C4-2B (cell line): ENCODE measurements around the gene NLRC5.

Experiments used
- H3K27ac ChIP-seq: fragments of 450-650 bp; 2 replicates; pipeline ENCODE4 v1.5.1; 2017
- ZFX ChIP-seq: fragments of 450-650 bp; IDR thresholded peaks from 2 replicates; pipeline ENCODE4 v1.6.1; 2017
- TF ChIP-seq, protein P1 (sequence below): fragments of 450-650 bp; conservative IDR thresholded peaks from 2 replicates; pipeline ENCODE4 v1.5.1; 2017; ENCODE audit warnings: mild to moderate bottlenecking

The NLRC5 gene

GRCh38 chr16:56988948-56989945, at the start of gene NLRC5:
NLRC5 (plus strand) TSS chr16:56989557; CDS start chr16:57020713, 31,156 bp downstream.
- peak within 1 kb of the TSS; percentile 39 for H3K27ac ChIP-seq
- TF ChIP-seq, protein P1, sequence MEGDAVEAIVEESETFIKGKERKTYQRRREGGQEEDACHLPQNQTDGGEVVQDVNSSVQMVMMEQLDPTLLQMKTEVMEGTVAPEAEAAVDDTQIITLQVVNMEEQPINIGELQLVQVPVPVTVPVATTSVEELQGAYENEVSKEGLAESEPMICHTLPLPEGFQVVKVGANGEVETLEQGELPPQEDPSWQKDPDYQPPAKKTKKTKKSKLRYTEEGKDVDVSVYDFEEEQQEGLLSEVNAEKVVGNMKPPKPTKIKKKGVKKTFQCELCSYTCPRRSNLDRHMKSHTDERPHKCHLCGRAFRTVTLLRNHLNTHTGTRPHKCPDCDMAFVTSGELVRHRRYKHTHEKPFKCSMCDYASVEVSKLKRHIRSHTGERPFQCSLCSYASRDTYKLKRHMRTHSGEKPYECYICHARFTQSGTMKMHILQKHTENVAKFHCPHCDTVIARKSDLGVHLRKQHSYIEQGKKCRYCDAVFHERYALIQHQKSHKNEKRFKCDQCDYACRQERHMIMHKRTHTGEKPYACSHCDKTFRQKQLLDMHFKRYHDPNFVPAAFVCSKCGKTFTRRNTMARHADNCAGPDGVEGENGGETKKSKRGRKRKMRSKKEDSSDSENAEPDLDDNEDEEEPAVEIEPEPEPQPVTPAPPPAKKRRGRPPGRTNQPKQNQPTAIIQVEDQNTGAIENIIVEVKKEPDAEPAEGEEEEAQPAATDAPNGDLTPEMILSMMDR = no peak
- TF ChIP-seq ZFX = no peak

- no peak overlapping the region for H3K27ac ChIP-seq
- no peak for TF ChIP-seq ZFX
- TF ChIP-seq, protein P1 = no peak
Observed at GRCh38 chr16:56939801-56940200, 49.6 kb upstream of the NLRC5 start.

DNA sequence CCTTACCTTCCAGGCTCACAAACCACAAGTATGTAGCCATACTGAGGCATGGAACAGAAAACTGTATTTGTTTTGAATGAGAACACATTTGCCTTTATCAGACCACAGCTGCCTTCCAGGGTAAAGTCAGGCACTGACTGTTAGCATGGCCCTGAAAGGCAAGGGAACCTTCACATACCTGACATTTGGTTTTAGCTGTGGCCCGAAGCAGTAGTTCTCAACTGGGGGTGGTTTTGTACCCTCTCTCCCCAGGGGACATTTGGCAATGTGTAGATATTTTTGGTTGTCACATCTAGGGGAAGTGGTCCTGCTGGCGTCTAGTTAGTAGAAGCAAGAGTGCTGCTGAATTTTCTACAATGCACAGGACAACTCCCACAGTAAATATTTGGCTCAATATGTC, 48.3 kb upstream of the NLRC5 start:
- no peak overlapping the region for H3K27ac ChIP-seq
- TF ChIP-seq, protein P1 = no peak
- TF ChIP-seq ZFX = no peak

- TF ChIP-seq, protein P1 = no peak
- H3K27ac ChIP-seq = no peak overlapping the region
Observed at GRCh38 chr16:56941856-56942331, 47.5 kb upstream of the NLRC5 start.

- no peak for TF ChIP-seq ZFX
- TF ChIP-seq, protein P1 = no peak
- no peak overlapping the region for H3K27ac ChIP-seq
Observed at GRCh38 chr16:56943761-56944375, 45.5 kb upstream of the NLRC5 start.

GRCh38 chr16:56944954-56945839, 44.2 kb upstream of the NLRC5 start:
- H3K27ac ChIP-seq = no peak overlapping the region
- TF ChIP-seq ZFX = no peak
- TF ChIP-seq, protein P1 = no peak
